CD4-positive, alpha-beta T cell treated with Interferon gamma for 1 hour (primary cell): ENCODE measurements around the gene KRTAP10-6.
"Not testable (repeated sequence)": the region's sequence is repeated elsewhere in the genome, so short reads cannot be mapped to it uniquely, and the experiment has no call there.

ENCODE experiments used
- DNase-seq: peaks from one replicate; pipeline ENCODE4 v3.0.0-alpha.2; 2020

Gene KRTAP10-6, protein sequence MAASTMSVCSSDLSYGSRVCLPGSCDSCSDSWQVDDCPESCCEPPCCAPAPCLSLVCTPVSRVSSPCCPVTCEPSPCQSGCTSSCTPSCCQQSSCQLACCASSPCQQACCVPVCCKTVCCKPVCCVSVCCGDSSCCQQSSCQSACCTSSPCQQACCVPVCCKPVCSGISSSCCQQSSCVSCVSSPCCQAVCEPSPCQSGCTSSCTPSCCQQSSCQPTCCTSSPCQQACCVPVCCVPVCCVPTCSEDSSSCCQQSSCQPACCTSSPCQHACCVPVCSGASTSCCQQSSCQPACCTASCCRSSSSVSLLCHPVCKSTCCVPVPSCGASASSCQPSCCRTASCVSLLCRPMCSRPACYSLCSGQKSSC

DNA sequence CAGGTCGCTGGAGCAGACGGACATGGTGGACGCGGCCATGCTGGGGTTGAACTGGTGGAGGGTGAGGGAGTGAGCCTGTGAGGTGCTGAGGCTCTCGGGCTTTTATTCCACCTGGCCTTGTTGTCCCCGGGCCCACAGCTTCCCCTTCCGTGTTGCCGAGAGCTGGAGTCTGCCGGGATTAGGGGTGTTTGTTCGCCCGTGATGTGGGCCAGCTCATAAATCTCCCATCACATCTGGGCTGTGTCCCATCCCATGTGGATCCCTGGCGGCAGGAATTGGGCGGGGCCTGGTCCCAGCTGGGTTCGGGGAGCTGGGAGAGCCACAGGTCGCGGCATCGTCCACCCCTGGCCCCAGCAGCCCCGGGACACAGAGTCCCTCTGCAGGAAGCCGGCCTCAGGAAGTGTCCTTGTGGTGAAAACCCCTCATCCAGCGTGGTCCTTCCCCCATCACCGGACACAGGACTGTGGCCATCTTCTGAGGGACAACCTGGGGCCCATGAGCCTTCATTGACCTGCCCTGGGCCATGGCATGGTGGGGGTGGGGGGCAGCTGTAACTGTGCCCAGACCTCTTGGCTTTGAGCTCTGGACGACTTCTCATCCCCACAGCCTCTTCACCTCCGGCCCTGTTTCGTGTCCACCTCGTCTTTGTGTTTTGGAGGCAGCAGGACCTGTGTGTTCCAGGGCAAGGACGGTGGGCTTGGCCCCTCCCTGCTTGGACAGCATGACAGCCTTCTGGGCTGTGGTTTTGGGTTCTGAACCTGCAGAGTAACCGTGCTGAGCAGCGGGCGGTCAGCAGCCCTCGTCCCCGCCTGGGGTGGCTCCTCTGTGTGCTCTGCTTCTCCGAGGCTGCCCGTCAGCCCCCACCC lies at the start of gene KRTAP10-6:
TSS of gene KRTAP10-6 (minus strand) at position 60 of the 866 bp plus-strand sequence. CDS start at position 39, 21 bp downstream.
- no peak for DNase-seq

GRCh38 chr21:44640761-44641160 lies 48.5 kb upstream of the KRTAP10-6 start:
- no peak for DNase-seq

- DNase-seq, result no peak
Observed at GRCh38 chr21:44639331-44639655, 47.0 kb upstream of the KRTAP10-6 start.

DNA sequence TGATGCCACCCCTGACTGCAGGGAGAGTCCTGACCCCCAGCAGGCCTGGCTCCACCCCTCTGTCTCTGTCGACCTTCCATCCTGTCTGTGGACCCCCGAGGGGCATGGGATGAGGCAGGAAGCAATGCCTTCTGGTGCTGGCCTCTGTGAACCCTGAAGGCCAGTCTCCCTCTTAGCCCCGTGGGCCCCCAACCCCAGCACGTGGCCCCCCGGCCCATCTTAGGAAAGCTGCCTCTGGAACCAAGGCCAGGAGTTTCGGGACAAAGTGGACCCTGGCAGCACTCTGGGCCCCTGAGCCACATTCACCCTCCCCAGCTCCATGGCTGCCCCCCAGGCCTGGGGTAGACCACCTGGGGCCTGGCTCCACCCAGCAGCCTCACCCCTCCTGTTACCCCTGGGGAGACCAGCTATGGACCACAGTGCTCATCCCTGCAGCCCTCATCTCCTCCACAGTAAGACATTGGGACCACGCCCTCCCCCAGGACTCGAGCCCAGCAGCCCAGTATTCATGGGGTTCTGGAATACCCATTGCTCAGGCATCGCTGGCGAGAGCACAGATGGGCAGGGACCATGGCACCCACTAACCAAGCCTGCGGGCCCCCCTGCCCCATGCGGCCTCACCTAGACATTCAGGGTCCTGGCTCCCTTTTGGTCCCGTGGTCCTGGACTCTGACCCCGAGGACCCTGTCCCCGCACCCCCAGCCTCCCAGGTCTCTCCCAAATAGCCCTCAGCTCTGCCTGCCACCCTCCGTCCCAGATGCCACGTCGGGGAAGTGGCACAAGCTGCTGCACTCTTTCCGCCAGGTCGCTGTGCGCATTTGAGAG lies 46.4 kb upstream of the KRTAP10-6 start:
- DNase-seq, result not testable (repeated sequence)

DNA sequence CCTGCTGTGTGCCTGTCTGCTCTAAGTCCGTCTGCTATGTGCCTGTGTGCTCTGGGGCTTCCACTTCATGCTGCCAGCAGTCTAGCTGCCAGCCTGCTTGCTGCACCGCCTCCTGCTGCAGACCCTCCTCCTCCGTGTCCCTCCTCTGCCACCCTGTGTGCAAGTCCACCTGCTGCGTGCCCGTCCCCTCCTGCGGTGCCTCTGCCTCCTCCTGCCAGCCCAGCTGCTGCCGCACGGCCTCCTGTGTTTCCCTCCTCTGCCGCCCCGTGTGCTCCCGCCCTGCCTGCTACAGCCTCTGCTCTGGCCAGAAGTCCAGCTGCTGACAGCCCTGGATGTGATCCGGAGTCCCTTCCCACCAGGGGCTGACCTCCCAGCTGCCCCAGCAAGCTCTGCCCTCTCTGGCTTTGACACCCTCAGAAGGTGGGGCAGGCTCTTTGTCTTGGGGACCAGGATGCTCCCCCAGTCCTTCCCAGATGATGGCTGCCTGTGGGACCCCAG lies 45.6 kb upstream of the KRTAP10-6 start:
- DNase-seq, result not testable (repeated sequence)

DNA sequence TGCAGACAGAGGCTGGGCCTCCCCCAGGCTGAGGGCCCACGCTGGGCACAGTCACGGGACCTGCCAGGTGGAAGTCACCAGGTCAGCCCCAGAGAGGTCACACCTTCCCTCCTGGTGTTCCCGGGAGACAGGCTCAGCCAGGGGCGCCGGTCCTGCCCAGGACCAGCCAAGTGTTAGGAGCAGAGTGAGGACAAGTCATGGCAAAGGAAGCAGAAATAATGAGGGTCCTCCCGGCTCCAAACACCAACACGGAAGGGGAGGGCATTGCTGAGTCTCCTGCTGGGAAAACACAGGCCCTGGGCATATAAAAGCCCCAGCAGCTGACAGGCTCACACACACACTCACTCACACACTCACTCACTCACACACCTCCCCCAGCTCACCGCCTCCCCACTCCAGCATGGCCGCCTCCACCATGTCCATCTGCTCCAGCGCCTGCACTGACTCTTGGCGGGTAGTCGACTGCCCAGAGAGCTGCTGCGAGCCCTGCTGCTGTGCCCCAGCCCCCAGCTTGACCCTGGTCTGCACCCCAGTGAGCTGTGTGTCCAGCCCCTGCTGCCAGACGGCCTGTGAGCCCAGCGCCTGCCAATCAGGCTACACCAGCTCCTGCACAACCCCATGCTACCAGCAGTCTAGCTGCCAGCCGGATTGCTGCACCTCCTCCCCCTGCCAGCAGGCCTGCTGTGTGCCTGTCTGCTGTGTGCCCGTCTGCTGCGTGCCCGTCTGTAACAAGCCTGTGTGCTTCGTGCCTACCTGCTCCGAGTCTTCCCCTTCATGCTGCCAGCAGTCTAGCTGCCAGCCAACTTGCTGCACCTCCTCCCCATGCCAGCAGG lies 44.9 kb upstream of the KRTAP10-6 start, which contains the start of gene KRTAP10-10:
TSS of gene KRTAP10-10 (plus strand) at position 339 of the 833 bp plus-strand sequence. CDS start at position 401, 62 bp downstream.
- DNase-seq, result no peak

DNA sequence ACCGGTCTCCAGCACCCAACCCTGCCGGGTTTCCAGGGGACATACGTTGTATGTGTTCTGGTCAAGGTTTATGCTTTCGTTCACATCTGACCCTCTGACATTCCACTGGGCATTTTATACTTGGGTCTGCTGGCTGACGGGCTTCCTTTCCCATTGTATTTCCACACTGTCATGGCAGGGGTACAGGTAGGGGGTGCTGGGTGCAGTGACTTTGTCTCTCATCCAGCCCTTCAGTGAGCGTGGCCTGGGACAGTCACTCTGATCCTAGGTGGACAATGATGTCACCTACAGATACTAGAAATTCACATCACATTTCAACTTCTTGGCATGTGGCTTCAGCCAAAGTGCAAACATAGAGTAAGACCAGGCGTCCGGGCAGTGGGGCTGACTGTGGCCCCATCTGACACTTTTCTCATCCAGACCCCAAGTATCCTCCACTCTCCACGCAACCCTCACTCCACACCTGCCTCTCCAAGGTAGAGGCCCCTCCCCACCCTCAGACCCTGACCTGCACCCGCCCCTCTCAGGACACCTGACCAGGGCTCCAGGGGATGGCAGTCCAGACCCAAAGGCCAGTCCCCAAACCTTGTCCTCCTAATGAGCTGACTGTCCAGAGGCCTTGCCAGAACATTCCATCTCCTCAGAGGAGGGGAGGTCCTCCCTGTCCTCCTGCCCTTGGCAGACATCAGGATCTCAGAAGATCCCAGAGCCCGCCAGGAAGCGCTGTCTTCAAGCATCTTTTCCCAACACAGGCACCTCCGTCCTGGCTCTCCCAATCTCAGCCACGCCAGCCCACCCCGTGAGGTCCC lies 44.1 kb upstream of the KRTAP10-6 start:
- DNase-seq, result no peak

GRCh38 chr21:44632067-44632466 lies 39.8 kb upstream of the KRTAP10-6 start:
- DNase-seq, result no peak

- peak; percentile 18 for DNase-seq
Observed at GRCh38 chr21:44630440-44630839, 38.1 kb upstream of the KRTAP10-6 start.

DNA sequence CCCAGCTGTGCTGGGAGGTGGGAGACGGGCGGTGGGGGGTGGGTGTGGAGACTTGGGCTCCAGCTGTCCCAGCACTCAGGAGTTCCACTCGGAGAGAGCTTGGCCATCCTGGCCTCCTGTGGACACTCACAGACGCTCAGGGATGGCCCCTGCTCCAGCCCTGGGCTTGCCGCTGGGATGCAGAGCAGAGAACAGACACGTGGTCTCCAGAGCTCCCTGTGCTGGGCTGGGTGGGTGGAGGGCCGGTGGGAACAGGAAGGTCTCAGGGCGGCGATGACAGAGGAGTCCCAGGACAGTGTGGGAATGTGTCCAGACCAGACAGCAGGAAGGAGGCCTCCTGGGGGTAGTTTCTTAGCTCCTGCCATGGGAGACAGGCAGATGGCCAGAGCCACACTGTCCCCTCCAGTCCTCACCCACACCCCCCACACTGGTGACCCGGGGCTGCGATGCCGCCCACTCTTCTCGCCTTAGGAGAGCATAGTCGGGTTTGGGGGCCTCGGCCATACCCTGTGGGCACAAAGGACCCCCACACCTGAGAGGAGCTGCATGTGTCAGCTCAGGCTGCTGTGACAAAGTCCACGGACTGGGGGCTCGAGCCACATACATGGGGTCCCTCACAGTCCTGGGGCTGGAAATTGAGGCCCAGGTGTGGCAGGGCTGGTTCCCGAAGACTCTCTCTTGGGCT lies 36.5 kb upstream of the KRTAP10-6 start:
- no peak for DNase-seq

GRCh38 chr21:44627831-44628233 lies 35.5 kb upstream of the KRTAP10-6 start:
- not testable (repeated sequence) for DNase-seq

DNA sequence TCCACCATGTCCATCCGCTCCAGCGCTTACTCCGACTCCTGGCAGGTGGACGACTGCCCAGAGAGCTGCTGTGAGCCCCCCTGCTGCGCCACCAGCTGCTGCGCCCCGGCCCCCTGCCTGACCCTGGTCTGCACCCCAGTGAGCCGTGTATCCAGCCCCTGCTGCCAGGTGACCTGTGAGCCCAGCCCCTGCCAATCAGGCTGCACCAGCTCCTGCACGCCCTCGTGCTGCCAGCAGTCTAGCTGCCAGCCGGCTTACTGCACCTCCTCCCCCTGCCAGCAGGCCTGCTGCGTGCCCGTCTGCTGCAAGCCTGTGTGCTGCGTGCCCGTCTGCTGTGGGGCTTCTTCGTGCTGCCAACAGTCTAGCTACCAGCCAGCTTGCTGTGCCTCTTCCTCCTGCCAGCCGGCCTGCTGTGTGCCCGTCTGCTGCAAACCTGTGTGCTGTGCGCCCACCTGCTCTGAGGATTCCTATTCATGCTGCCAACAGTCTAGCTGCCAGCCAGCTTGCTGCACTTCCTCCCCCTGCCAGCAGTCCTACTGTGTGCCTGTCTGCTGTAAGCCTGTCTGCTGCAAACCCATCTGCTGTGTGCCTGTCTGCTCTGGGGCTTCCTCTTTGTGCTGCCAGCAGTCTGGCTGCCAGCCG lies 35.0 kb upstream of the KRTAP10-6 start:
- DNase-seq, result not testable (repeated sequence)

DNA sequence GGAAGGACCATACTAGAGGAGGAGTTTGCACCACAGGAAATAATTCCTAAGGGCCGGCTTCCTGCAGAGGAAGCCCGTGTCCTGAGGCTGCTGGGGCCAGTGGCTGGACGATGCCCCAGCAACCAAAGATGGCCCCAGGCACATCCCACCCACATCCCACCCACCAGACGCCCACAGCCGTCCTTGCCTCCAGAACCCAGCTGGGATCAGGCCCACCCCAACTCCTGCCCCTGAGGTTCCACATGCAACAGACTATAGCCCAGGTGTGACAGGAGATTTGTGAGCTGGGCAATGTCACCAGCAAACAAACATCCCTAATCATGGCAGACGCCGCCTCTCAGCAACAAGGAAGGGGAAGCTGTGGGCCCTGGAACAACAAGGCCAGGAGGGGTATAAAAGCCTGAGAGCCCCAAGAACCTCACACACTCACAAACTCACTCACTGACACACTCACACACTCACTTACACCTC lies 34.4 kb upstream of the KRTAP10-6 start, which contains the start of gene KRTAP10-9:
TSS of gene KRTAP10-9 (plus strand) at position 421 of the 471 bp plus-strand sequence. CDS start 79 bp downstream, outside the sequence.
- no peak for DNase-seq

DNA sequence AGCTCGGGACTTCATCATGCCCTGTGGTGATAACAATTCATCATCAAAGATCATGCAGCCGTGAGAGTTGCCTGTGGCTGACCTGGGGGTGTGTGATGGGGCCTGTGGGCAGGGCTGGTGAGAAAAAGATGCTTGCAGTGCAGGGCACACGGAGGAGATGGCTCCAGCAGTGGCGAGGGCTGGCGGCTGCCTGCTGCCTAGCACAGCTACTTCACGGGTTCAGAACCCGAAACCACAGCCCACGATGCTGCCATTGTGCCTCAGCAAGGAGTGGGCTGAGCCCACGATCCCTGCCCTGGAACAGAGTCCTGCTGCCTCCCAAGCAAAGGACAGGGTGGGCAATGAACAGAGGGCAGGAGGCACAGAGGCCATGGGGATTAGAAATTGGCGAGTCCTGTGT lies 34.0 kb upstream of the KRTAP10-6 start:
- peak; percentile 29 for DNase-seq

- DNase-seq, result no peak
Observed at GRCh38 chr21:44625756-44626155, 33.5 kb upstream of the KRTAP10-6 start.

- DNase-seq, result no peak
Observed at GRCh38 chr21:44623575-44623974, 31.3 kb upstream of the KRTAP10-6 start.

GRCh38 chr21:44619886-44620285 lies 27.6 kb upstream of the KRTAP10-6 start:
- no peak for DNase-seq

DNA sequence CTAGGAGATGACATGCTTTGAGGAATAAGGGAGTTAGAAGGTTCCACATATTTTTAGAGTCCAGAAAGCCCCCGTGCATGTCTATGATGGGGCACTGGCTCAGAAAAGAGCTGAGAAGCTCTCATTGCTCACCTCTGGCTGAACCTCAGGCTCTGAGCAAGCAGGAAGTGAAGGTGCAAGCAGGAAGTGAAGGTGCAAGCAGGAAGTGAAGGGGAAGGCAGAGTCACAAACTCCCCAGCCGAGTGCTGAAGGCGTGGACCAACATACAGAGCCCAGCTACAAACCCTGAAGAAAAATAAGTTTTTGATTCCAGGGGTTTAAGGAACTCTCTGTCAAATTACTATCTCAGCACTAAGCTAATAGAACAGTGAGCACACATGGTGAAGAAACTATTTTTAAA lies 26.6 kb upstream of the KRTAP10-6 start:
- DNase-seq, result peak; percentile 69

- peak; percentile 4 for DNase-seq
Observed at GRCh38 chr21:44618504-44618903, 26.2 kb upstream of the KRTAP10-6 start.
